OCI-LY1 (cell line): ENCODE results near the gene PPFIA4.

Experiments used
- CTCF ChIP-seq: fragments of 200-600 bp; sonication (generic), shearing (Covaris generic); IDR thresholded peaks from 2 replicates; pipeline ENCODE4 v1.5.1; 2017; ENCODE audit warnings: mild to moderate bottlenecking, antibody characterized with exemption, low read length, moderate library complexity, mixed read lengths
- EZH2 ChIP-seq: fragments of 200-600 bp; sonication (generic), shearing (Covaris generic); IDR thresholded peaks from 2 replicates; pipeline ENCODE4 v1.8.0; 2017; ENCODE audit warnings: borderline replicate concordance, mixed run types, mild to moderate bottlenecking, antibody characterized with exemption, low read length, moderate library complexity, mixed read lengths

DNA sequence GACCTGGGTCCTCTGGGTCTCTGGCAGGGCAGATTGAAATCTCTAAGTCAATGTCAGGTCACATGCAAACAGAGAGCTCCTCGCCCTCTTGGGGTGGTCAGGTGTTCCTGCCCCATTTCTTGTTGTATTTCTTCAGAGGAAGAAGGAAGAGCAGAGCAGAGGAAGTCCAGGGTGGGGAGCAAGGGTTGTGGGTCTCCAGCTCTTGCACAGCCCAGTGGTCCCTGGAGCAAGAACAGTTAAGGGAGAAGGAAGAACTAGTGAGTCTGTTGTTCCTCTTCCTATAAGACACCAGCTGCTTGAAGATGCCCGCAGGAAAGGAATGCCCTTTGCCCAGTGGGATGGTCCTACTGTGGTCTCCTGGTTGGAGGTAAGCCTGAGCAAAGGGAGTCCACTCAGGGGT lies 33.2 kb downstream of the PPFIA4 start:
- TF ChIP-seq EZH2 (no peak), CTCF (no peak)
